ACC112 (cell line): Measurements from ENCODE around the gene DCLK1.

Experiments
- H2AFZ ChIP-seq: fragments of 200-600 bp; sonication (generic); one replicate; pipeline ENCODE4 v1.6.0; 2017; ENCODE audit warnings: antibody characterized with exemption, low read length; ENCODE audit not compliant: unreplicated experiment
- H3K27ac ChIP-seq: fragments of 200-600 bp; sonication (generic); 2 replicates; pipeline ENCODE4 v1.5.1; 2014; ENCODE audit warnings: low read depth, mild to moderate bottlenecking, antibody characterized with exemption, low read length, moderate library complexity
- H3K27me3 ChIP-seq: fragments of 200-600 bp; sonication (generic); 2 replicates; pipeline ENCODE4 v1.6.1; 2014; ENCODE audit warnings: mild to moderate bottlenecking, antibody characterized with exemption, low read length, moderate library complexity, mixed read lengths; ENCODE audit not compliant: insufficient read depth
- H3K36me3 ChIP-seq: fragments of 200-600 bp; sonication (generic); 2 replicates; pipeline ENCODE4 v1.6.1; 2016; ENCODE audit warnings: mild to moderate bottlenecking, antibody characterized with exemption, low read length, moderate library complexity, mixed read lengths; ENCODE audit not compliant: insufficient read depth
- H3K4me1 ChIP-seq: fragments of 200-600 bp; sonication (generic); one replicate; pipeline ENCODE4 v1.6.1; 2016; ENCODE audit warnings: low read length, mixed read lengths; ENCODE audit not compliant: insufficient read depth, unreplicated experiment, control insufficient read depth
- H3K4me3 ChIP-seq: fragments of 200-600 bp; sonication (generic); 2 replicates; pipeline ENCODE4 v1.5.1; 2014; ENCODE audit warnings: mild to moderate bottlenecking, low read depth, low read length
- H3K79me2 ChIP-seq: fragments of 200-600 bp; sonication (generic); one replicate; pipeline ENCODE4 v1.6.0; 2016; ENCODE audit warnings: low read length; ENCODE audit not compliant: control insufficient read depth, unreplicated experiment, insufficient read depth

Gene DCLK1

GRCh38 chr13:36131222-36131930 is at the start of gene DCLK1:
TSS of gene DCLK1 (minus strand) at chr13:36131382.
- H2AFZ ChIP-seq: peak within 1 kb of the TSS; percentile 75
- no peaks in the 10 kb centered on the region for H3K36me3 ChIP-seq
- H3K4me3 ChIP-seq: peak within 1 kb of the TSS; percentile 82

GRCh38 chr13:36175621-36176020 is 44.4 kb upstream of the DCLK1 start:
- Histone ChIP-seq H3K27ac (no peak overlapping the region), H3K36me3 (no peaks in the 10 kb centered on the region), H3K27me3 (no peaks in the 10 kb centered on the region), H3K4me1 (peaks cover 3% of the 10 kb centered on the region), H3K4me3 (no peak overlapping the region), H3K79me2 (no peaks in the 10 kb centered on the region), H2AFZ (no peak overlapping the region)

More at GRCh38 chr13:36131222-36131930, at the start of gene DCLK1:
- Histone ChIP-seq H3K27me3 (peaks cover 9% of the 10 kb centered on the region; the same call in 1 of the 2 replicates), H3K27ac (no peak within 1 kb of the TSS), H3K4me1 (peaks cover 14% of the 10 kb centered on the region), H3K79me2 (no peaks in the 10 kb centered on the region)

GRCh38 chr13:36174923-36175322 is 43.7 kb upstream of the DCLK1 start:
- Histone ChIP-seq H3K27me3 (no peaks in the 10 kb centered on the region), H3K4me1 (peaks cover 3% of the 10 kb centered on the region), H3K36me3 (no peaks in the 10 kb centered on the region), H3K27ac (no peak overlapping the region), H3K79me2 (no peaks in the 10 kb centered on the region), H3K4me3 (no peak overlapping the region), H2AFZ (no peak overlapping the region)

GRCh38 chr13:36173571-36174322 is 42.6 kb upstream of the DCLK1 start:
- Histone ChIP-seq H3K79me2 (no peaks in the 10 kb centered on the region), H3K27ac (no peak overlapping the region), H3K4me1 (peaks cover 3% of the 10 kb centered on the region), H3K27me3 (no peaks in the 10 kb centered on the region), H2AFZ (no peak overlapping the region), H3K36me3 (no peaks in the 10 kb centered on the region), H3K4me3 (no peak overlapping the region)

- H3K36me3 ChIP-seq: no peaks in the 10 kb centered on the region
- no peak overlapping the region for H3K27ac ChIP-seq
- H2AFZ ChIP-seq: no peak overlapping the region
- H3K27me3 ChIP-seq: no peaks in the 10 kb centered on the region
- peaks cover 20% of the 10 kb centered on the region for H3K4me1 ChIP-seq
- H3K79me2 ChIP-seq: no peaks in the 10 kb centered on the region
- H3K4me3 ChIP-seq: no peak overlapping the region
Observed at GRCh38 chr13:36166046-36166445, 34.9 kb upstream of the DCLK1 start.

- Histone ChIP-seq H3K27ac (peak overlapping the region; percentile 94), H3K79me2 (no peaks in the 10 kb centered on the region), H3K36me3 (no peaks in the 10 kb centered on the region), H3K27me3 (no peaks in the 10 kb centered on the region), H3K4me3 (0 out of 2 replicates have a peak overlapping the region, but pooled peaks have one; percentile 8), H2AFZ (no peak overlapping the region), H3K4me1 (peaks cover 20% of the 10 kb centered on the region)
Observed at GRCh38 chr13:36163809-36164308, 32.7 kb upstream of the DCLK1 start.

GRCh38 chr13:36163286-36163685 is 32.1 kb upstream of the DCLK1 start:
- no peaks in the 10 kb centered on the region for H3K79me2 ChIP-seq
- peak overlapping the region; percentile 94 for H3K27ac ChIP-seq
- H3K36me3 ChIP-seq: no peaks in the 10 kb centered on the region
- H3K27me3 ChIP-seq: no peaks in the 10 kb centered on the region
- H3K4me1 ChIP-seq: peaks cover 20% of the 10 kb centered on the region
- no peak overlapping the region for H2AFZ ChIP-seq
- no peak overlapping the region for H3K4me3 ChIP-seq

- Histone ChIP-seq H3K79me2 (no peaks in the 10 kb centered on the region), H2AFZ (no peak overlapping the region), H3K4me3 (no peak overlapping the region), H3K27ac (no peak overlapping the region), H3K4me1 (peaks cover 22% of the 10 kb centered on the region), H3K27me3 (no peaks in the 10 kb centered on the region), H3K36me3 (no peaks in the 10 kb centered on the region)
Observed at GRCh38 chr13:36160297-36160696, 29.1 kb upstream of the DCLK1 start.

- H2AFZ ChIP-seq: no peak overlapping the region
- no peaks in the 10 kb centered on the region for H3K27me3 ChIP-seq
- H3K36me3 ChIP-seq: no peaks in the 10 kb centered on the region
- no peak overlapping the region for H3K27ac ChIP-seq
- H3K79me2 ChIP-seq: no peaks in the 10 kb centered on the region
- H3K4me1 ChIP-seq: peaks cover 10% of the 10 kb centered on the region
- no peak overlapping the region for H3K4me3 ChIP-seq
Observed at GRCh38 chr13:36158611-36159010, 27.4 kb upstream of the DCLK1 start.

GRCh38 chr13:36157480-36157879 is 26.3 kb upstream of the DCLK1 start:
- Histone ChIP-seq H3K79me2 (no peaks in the 10 kb centered on the region), H3K4me1 (peaks cover 3% of the 10 kb centered on the region), H3K36me3 (no peaks in the 10 kb centered on the region), H3K4me3 (no peak overlapping the region), H3K27ac (no peak overlapping the region), H2AFZ (no peak overlapping the region), H3K27me3 (no peaks in the 10 kb centered on the region)
